IPS DF 6.9 (cell line): ENCODE results near the gene EXO1.
A peak's percentile ranks its signal among the peaks of the same experiment; 100 is the strongest.

Experiments used
- DNase-seq: peaks from one replicate; pipeline ENCODE4 v3.0.0-alpha.2; 2013; ENCODE audit warnings: low read depth, low spot score
- H3K27ac ChIP-seq: one replicate; pipeline ENCODE4 v1.5.1; 2013; ENCODE audit warnings: low read length, control low read depth
- H3K27me3 ChIP-seq: 2 replicates; pipeline ENCODE4 v1.6.1; 2013; ENCODE audit warnings: mild to moderate bottlenecking, low read length; ENCODE audit not compliant: control insufficient read depth, insufficient read depth
- H3K36me3 ChIP-seq: 2 replicates; pipeline ENCODE4 v1.6.1; 2013; ENCODE audit warnings: low read length; ENCODE audit not compliant: control insufficient read depth, insufficient read depth
- H3K4me1 ChIP-seq: 2 replicates; pipeline ENCODE4 v1.6.1; 2013; ENCODE audit warnings: low read length; ENCODE audit not compliant: control insufficient read depth, insufficient read depth
- H3K4me3 ChIP-seq: 2 replicates; pipeline ENCODE4 v1.5.1; 2013; ENCODE audit warnings: mild to moderate bottlenecking, low read length
- H3K9me3 ChIP-seq: 2 replicates; pipeline ENCODE4 v1.6.1; 2013; ENCODE audit warnings: low read length, inconsistent platforms; ENCODE audit not compliant: control insufficient read depth, insufficient read depth
- WGBS: extraction: QIAGEN DNeasy Blood & Tissue Kit; methylation state at CpG from one replicate; pipeline ENCODE4 v1.1.7; 2013; ENCODE audit warnings: mixed read lengths, missing lambda C conversion rate; ENCODE audit not compliant: insufficient read length, insufficient coverage; 5-methylcytosine and 5-hydroxymethylcytosine counted together

The EXO1 gene

DNA sequence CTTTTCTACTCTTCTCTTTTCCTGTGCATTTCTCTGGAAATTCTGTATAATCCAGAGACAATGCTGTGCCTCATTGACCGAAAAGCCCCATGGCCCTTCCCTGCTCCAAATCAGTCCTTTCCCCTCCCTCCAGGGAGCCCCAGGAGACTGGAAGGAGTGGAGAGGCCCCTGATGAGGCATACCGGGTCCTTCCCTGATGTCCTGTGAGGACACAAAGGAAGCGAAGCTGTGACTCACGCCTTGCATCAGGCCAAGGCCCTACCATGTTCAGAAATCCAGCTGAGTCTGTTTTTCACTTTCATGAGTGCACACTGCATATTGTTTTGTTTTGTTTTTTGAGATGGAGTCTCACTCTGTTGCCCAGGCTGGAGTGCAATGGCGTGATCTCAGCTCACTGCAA, 70.9 kb downstream of the EXO1 start:
- H3K27me3 ChIP-seq, result no peaks in the 10 kb centered on the region
- H3K27ac ChIP-seq, result no peak overlapping the region
- no CpG with 5 or more reads among the region's 5 CpGs for WGBS
- no peaks in the 10 kb centered on the region for H3K36me3 ChIP-seq
- H3K4me1 ChIP-seq, result no peaks in the 10 kb centered on the region
- no peak for DNase-seq
- H3K9me3 ChIP-seq, result no peaks in the 10 kb centered on the region
- H3K4me3 ChIP-seq, result no peak overlapping the region

DNA sequence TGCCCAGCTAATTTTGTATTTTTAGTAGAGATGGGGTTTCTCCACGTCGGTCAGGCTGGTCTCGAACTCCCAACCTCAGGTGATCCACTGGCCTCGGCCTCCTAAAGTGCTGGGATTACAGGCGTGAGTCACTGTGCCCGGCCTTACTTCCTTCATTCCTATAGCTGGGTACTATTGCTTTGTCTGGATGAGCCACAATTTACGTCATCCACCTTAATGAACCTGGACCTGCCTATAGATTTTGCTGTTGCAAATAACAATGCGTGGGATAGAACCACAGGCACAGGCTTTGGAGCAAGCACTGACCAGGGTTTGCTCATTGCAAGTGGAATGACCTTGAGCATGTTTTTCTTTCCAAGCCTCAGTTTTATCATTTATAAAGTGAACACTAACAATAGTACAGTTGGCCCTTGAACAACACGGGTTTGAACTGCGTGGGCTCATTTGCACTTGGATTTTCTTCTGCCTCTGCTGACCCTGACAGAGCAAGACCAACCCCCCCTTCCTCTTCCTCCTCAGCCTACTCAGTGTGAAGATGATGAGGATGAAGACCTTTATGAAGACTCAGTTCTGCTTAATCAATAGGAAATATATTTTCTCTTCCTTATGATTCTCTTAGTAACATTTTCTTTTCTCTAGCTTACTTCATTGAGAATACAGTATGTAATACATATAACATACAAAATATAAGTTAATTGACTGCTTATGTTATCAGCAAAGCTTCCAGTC, 76.2 kb downstream of the EXO1 start:
- Histone ChIP-seq H3K27me3 (no peaks in the 10 kb centered on the region), H3K9me3 (no peaks in the 10 kb centered on the region), H3K4me1 (no peaks in the 10 kb centered on the region), H3K4me3 (no peak overlapping the region), H3K36me3 (no peaks in the 10 kb centered on the region), H3K27ac (no peak overlapping the region)
- no peak for DNase-seq
- no CpG with 5 or more reads among the region's 10 CpGs for WGBS

GRCh38 chr1:241926141-241926540, 78.1 kb downstream of the EXO1 start:
- Histone ChIP-seq H3K9me3 (no peaks in the 10 kb centered on the region), H3K4me3 (no peak overlapping the region), H3K4me1 (no peaks in the 10 kb centered on the region), H3K36me3 (no peaks in the 10 kb centered on the region), H3K27ac (no peak overlapping the region), H3K27me3 (no peaks in the 10 kb centered on the region)
- WGBS, result no CpG with 5 or more reads among the region's 5 CpGs
- DNase-seq, result no peak

- DNase-seq, result no peak
- Histone ChIP-seq H3K36me3 (no peaks in the 10 kb centered on the region), H3K4me3 (no peak overlapping the region), H3K9me3 (no peaks in the 10 kb centered on the region), H3K4me1 (no peaks in the 10 kb centered on the region), H3K27ac (no peak overlapping the region), H3K27me3 (no peaks in the 10 kb centered on the region)
- no CpG with 5 or more reads among the region's 4 CpGs for WGBS
Observed at GRCh38 chr1:241927321-241927720, 79.3 kb downstream of the EXO1 start.

GRCh38 chr1:241932845-241933244, 84.8 kb downstream of the EXO1 start:
- no peaks in the 10 kb centered on the region for H3K27me3 ChIP-seq
- WGBS, result no CpG with 5 or more reads among the region's 6 CpGs
- H3K36me3 ChIP-seq, result no peaks in the 10 kb centered on the region
- H3K27ac ChIP-seq, result no peak overlapping the region
- no peak overlapping the region for H3K4me3 ChIP-seq
- H3K9me3 ChIP-seq, result no peaks in the 10 kb centered on the region
- no peak for DNase-seq
- no peaks in the 10 kb centered on the region for H3K4me1 ChIP-seq

- H3K4me3 ChIP-seq, result no peak overlapping the region
- no CpG with 5 or more reads among the region's 12 CpGs for WGBS
- H3K27me3 ChIP-seq, result no peaks in the 10 kb centered on the region
- H3K27ac ChIP-seq, result no peak overlapping the region
- no peaks in the 10 kb centered on the region for H3K4me1 ChIP-seq
- H3K36me3 ChIP-seq, result no peaks in the 10 kb centered on the region
- no peaks in the 10 kb centered on the region for H3K9me3 ChIP-seq
- peak; percentile 5 for DNase-seq
Observed at GRCh38 chr1:241934201-241934848, 86.3 kb downstream of the EXO1 start.

DNA sequence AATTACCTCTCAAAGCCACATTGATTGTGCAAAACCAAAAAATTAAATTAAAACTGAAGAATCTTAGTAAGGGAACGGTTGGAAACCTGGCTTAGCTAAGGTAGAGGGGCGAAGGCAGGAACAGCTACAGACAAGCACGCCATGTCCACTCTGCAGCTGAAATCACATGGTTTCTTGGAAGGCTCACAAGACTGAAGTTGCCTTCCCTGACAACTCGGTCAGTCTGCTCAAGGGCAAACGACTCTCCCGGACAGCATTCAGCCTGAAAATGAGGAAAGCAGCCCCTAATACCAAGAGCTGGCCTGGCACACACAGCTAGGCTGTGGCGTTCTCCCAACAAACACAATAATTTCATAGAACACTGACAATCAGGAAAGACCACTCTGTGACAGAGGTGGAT, 86.9 kb downstream of the EXO1 start:
- no peaks in the 10 kb centered on the region for H3K9me3 ChIP-seq
- DNase-seq, result no peak
- H3K27me3 ChIP-seq, result no peaks in the 10 kb centered on the region
- H3K4me3 ChIP-seq, result no peak overlapping the region
- no peaks in the 10 kb centered on the region for H3K4me1 ChIP-seq
- H3K36me3 ChIP-seq, result no peaks in the 10 kb centered on the region
- WGBS, result no CpG with 5 or more reads among the region's 7 CpGs
- no peak overlapping the region for H3K27ac ChIP-seq
